SU-DHL-6 (cell line): ENCODE measurements around the gene MAML3.

Experiments
- EZH2phosphoT487 ChIP-seq: fragments of 200-600 bp; sonication (generic), shearing (Covaris generic); conservative IDR thresholded peaks from 2 replicates; pipeline ENCODE4 v1.6.1; 2018; ENCODE audit warnings: mild to moderate bottlenecking, antibody characterized with exemption, low read length, moderate library complexity, mixed read lengths
- TF ChIP-seq, protein P1 (sequence below): fragments of 200-600 bp; sonication (generic); IDR thresholded peaks from one replicate; pipeline ENCODE4 v1.5.1; 2017; ENCODE audit warnings: antibody characterized with exemption, mild to moderate bottlenecking, low read length, moderate library complexity; ENCODE audit not compliant: insufficient read depth, poor library complexity, severe bottlenecking

- TF ChIP-seq, protein P1, sequence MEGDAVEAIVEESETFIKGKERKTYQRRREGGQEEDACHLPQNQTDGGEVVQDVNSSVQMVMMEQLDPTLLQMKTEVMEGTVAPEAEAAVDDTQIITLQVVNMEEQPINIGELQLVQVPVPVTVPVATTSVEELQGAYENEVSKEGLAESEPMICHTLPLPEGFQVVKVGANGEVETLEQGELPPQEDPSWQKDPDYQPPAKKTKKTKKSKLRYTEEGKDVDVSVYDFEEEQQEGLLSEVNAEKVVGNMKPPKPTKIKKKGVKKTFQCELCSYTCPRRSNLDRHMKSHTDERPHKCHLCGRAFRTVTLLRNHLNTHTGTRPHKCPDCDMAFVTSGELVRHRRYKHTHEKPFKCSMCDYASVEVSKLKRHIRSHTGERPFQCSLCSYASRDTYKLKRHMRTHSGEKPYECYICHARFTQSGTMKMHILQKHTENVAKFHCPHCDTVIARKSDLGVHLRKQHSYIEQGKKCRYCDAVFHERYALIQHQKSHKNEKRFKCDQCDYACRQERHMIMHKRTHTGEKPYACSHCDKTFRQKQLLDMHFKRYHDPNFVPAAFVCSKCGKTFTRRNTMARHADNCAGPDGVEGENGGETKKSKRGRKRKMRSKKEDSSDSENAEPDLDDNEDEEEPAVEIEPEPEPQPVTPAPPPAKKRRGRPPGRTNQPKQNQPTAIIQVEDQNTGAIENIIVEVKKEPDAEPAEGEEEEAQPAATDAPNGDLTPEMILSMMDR = no peak
- no peak for TF ChIP-seq EZH2phosphoT487
Measured at GRCh38 chr4:140096921-140097320, 57.1 kb downstream of the MAML3 start.
